GM18508 (cell line): ENCODE measurements around the gene IQCH.

Experiments
- ATAC-seq: cut with Tn5 transposase; IDR thresholded peaks from one replicate; pipeline ENCODE4 v1.9.1; 2021; ENCODE audit warnings: moderate number of reproducible peaks; ENCODE audit not compliant: insufficient read depth, unreplicated experiment

Gene IQCH

GRCh38 chr15:67520321-67521028, 265.9 kb downstream of the IQCH start:
- no peak for ATAC-seq

DNA sequence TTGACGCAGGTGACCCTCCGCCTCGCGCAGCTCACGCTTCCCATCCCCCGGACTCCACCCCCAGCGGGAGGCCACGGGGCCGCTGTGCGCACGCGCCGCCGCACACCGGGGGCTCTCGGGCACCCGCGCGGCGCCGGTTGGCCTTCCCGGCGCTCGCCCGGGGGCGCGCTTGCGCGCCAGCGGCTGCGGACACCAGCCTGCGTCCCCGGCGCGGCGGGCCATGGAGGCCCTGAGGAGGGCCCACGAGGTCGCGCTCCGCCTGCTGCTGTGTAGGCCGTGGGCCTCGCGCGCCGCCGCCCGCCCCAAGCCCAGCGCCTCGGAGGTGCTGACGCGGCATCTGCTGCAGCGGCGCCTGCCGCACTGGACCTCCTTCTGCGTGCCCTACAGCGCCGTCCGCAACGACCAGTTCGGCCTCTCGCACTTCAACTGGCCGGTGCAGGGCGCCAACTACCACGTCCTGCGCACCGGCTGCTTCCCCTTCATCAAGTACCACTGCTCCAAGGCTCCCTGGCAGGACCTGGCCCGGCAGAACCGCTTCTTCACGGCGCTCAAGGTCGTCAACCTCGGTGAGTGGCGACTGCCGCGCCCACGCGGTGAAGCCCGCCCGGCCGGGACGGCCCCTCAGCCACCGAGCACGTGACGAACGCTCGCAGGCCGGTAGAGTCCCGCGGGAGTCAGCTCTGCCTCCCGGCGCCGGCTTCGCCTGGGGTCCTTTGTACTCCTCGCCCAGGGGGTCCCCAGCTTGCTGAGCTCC, 266.6 kb downstream of the IQCH start, which contains the start of gene C15orf61:
C15orf61 (plus strand) TSS at position 103 of the 754 bp plus-strand sequence; CDS start at position 221, 118 bp downstream.
- ATAC-seq: no peak

DNA sequence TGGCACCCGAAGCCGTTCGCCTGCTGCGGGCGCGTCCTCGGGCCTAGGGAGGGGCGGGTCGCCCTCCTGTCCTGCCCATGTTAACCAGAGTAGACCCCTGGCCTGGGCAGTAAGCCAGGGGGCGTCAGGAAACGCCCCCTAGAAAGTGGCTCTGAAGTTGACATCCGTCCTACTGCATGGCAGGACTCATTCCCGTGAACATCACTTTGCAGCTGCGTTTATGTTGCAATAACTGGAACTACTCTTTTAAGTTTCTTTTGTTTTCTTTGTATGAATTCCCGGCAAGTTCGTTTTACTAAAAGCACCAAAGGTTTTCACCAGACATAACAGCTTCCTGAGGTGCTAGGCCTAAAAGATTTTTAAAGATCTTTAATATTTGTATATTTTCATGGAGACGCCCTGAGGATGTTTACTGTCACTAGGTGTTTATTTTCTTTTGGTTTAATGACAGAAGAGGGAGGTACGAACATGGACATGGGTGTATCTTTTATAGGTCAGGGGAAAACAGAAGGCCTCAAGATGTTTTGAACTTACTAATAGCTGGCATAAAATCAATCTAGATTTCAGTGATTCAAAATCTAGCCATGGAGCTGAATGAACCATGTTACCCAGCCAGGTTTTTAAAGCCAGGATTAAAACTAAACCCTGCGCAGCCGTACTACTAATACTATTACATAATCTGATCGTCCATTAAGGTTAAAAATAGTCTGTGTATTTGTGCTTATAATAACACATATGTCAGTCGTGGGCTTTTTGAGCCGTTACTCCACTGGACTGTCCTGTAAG, 267.4 kb downstream of the IQCH start:
- ATAC-seq: no peak

- ATAC-seq: no peak
These were observed 268.7 kb downstream of the IQCH start for GRCh38 chr15:67523330-67523729.

- ATAC-seq: no peak
These were observed 269.6 kb downstream of the IQCH start for GRCh38 chr15:67524235-67524634.

DNA sequence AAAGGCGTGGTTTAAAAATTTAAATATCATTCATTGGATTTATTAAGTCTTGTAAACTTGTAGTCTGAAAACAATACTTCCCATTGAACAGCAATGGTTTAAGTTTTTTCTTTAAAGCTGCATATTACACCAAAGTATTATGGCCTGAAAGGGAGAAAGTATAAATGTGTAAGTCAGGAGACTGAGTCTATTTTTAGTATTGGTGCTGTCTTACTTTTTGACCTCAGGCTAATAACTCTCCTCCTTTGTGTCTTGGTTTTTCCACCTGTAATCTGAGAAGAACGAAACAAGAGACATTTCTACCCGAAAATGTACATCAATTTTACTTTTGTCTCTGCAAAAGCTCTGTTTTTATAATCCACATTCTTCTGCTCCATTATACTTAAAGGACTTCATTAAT, 273.9 kb downstream of the IQCH start:
- ATAC-seq: no peak

DNA sequence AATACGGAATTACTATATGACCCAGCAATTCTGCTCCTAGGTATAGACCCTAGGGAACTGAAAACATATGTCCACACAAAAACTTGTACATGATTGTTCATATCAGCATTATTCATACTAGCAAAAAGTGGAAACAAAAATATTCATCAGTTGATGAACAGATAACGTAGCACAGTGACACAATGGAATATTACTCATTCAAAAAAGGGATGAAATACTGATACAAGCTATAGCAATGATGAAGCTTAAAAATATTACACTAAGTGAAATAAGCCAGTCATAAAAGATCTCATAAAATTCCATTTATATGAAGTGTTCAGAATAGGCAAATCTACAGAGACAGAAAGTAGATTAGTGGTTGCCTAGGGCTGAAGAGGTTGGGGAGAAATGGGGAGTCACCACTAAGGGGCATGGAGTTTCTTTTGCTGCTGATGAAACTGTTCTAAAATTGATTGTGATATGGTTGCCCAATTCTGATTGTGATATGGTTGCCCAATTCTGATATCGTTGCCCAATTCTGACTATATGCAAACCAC, 276.9 kb downstream of the IQCH start:
- ATAC-seq: no peak

DNA sequence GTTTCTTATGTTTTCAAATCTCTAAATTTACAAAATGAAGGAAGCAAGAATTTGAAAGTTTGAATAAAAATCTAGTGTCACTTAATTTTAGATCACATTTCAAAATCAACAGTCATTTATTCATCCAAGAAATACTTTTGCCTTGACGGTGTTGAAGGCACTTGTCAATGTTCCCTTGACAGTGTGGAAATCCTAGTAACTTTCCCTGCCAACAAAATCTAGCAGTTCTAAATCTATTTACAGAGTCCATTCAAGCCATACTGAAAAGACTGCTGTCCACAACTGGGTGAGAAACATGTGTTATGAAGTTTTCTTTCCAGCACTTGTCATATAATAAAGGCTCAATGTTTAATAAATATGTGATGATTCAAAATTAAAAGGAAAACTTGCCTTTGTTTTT, 279.3 kb downstream of the IQCH start:
- no peak for ATAC-seq

- no peak for ATAC-seq
These were observed 279.8 kb downstream of the IQCH start for GRCh38 chr15:67534360-67534759.

DNA sequence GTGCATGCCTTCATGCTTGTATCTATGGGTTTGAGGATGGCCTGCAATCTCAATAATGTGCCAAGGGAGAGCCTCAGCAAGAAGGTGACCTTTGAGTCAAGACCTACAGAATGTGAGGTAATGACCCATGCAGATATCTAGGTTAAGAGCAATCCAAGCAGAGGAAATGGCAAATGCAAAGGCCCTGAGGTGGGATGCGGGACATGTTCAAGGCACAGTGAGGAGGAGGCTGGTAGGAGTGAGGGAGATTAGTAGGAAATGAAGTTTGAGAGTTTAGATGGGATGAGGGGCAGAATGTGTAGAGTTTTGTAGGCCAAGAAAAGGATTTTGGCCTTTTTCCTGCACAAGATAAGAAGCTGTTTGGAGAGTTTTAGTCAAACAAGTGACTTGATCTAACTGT, 283.2 kb downstream of the IQCH start:
- ATAC-seq: no peak

DNA sequence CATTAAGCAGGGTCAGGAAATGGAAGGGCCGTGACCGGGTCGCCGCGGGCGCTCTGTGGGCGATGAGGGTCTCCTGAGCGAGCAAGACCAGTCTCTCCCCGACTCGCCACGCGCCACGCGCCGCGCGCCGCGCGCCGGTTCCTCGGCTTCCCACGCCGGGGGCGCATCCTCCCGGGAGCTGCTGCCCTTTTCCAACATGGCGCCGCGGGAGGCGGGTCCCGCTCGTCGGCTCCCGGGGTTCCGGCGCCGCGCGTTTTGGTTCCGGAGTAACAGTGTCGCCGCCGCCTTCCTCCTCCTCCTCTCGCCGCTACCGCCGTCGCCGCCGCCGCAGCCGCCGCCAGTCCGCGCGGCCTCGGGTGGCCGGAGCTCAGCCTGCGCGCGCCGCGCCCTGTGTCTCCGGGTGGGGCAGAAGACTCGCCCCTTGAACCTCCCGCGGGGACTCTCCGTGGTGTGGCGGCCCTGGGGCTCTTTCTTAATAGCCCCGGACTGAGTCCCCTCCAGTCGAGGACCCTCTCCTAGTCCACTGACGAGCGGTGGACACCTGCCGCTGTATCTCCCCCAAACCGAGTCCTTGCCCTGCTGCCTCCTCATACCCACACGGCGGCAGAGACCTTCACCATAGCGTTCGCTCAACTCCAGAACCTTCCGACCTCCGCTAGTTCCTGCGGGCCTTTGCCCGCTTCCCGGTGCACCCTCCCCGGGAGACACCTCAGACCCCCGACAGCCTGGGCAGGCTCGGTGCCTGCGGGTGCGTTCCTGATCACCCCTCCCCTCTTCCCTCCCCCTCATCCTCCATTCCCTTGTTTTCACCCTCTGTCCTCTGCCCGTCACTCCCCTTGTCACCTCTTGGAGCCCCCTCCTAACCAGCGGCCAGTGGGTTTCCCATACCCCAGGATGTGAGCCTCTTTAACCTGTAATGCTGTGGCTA, 288.1 kb downstream of the IQCH start, which contains the start of gene MAP2K5:
MAP2K5 (plus strand) TSS at position 284 of the 928 bp plus-strand sequence; CDS start at position 917, 633 bp downstream.
- no peak for ATAC-seq

- no peak for ATAC-seq
These were observed 288.7 kb downstream of the IQCH start for GRCh38 chr15:67543348-67543718.

DNA sequence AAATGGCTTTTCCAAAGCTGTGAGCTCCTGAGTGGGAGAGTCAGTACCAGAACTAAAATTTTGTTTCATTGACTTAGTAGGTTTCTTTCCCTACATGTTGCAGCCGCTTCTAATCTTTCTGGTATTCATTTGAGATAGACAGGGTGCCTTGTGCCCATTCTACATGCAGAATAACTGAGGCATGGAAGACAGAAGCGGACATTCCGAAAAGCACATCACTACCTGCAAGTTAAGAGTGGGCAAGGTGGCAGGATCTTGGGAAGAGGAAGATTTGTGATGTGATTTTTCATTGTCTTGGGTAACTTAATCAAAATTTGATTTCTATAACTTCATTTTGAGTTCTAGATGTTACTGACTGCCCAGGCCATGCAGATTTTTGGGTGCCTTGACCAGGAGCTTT, 289.9 kb downstream of the IQCH start:
- no peak for ATAC-seq

DNA sequence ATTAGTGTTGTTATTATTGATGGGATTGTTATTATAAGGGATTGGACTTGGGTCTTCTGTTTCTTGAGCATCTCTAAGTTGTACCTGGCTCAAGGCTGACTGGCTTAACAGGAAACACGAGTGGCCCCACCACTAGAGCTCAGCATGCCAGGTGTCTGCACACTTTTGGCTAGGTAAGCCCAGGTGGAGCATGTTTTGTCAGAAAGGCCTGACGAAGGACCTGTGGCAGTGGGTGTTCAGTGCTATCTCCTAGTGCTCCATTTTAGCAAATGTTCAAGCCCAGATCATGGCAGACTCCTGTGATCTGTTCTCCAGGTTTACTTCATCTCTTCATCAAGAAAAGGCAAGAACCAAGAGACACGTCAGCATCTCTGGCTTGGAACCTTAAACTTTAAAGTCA, 291.3 kb downstream of the IQCH start:
- ATAC-seq: no peak

DNA sequence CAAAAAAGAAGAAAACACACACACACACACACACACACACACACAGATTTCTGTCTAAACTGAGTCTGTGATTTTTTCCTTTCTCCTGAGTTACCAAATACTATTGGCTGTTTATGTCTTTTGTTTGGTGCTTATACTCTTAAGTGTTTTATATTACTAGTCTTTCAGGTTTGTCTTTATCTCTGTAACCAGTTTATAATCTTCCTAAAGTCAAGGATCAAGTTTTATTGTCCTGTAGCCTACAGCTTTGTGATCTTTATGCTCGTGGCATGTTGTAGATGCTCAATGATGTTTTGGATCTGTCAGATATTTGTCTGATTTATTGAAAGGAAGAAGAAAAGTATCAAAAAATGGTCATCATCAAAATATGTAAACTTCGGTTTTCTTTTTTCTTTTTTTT, 292.5 kb downstream of the IQCH start:
- ATAC-seq: no peak

DNA sequence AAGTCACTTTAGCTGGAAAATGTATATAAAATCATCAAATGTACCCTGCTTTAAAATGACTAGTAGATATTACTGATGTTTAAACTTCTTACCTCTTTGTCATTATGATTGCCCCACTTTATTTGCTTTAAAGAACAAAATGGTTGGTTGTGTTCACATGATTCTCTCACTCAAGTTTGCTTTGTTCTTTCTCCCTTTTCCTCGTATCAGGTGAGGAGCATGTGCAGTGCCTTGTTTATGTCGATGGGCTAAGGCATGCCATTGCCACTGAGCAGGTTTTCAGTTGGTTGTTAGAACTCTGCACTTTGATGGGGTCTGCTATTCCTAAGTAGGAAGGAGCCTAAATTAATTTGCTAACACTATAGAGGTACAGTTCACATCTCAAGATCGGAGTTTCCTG, 293.2 kb downstream of the IQCH start:
- ATAC-seq: no peak

DNA sequence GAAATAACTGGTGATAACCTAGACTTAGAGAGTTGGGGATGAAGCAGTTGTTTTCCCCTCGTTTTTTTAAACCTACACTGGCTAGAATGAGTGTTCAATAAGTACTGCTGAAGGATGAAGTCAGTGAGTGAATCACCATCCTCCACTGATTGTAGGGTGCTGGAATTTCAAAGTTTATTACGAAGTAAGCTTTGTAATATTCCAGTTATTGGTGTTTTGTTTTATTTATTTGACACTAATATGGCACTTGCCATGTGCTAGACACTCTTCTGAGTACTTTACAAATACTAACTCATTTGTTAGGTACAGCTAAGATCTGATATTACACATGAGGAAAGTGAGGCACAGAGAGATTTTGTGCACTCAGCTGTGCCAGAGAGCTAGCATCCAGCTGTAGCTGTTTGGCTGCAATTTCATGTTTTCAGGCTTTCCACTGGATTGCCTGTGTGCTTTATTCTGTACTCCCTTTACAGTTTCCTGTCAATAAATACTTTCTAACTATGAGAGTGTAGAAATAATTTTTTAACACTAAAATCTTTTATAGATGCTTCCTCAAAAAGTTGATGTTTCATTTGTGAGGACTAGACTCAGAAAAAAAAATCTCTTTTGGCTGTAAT, 293.8 kb downstream of the IQCH start:
- ATAC-seq: no peak

GRCh38 chr15:67548862-67549651, 294.5 kb downstream of the IQCH start:
- ATAC-seq: no peak
